OCI-M2 (cell line): Measurements from ENCODE around the gene SMC1A.
"Not testable (repeated sequence)": the region's sequence is repeated elsewhere in the genome, so short reads cannot be mapped to it uniquely, and the experiment has no call there.

ENCODE experiments used
- DNase-seq: peaks from one replicate; lab custom pipeline; 2025; ENCODE audit not compliant: unreplicated experiment; lab: John Stamatoyannopoulos, UW

The SMC1A gene

GRCh38 chrX:53422861-53423306, 430 bp upstream of the SMC1A start, which contains the start of gene RIBC1:
RIBC1 (plus strand) TSS chrX:53422873; CDS start chrX:53426277, 3,404 bp downstream.
- no peak for DNase-seq

GRCh38 chrX:53421772-53422085, 725 bp downstream of the SMC1A start:
- DNase-seq: no peak

- no peak for DNase-seq
Observed at GRCh38 chrX:53421125-53421524, 1.3 kb downstream of the SMC1A start.

- not testable (repeated sequence) for DNase-seq
Observed at GRCh38 chrX:53420351-53420750, 2.1 kb downstream of the SMC1A start.

GRCh38 chrX:53412446-53412845, 10.0 kb downstream of the SMC1A start:
- DNase-seq: no peak

GRCh38 chrX:53403535-53403934, 18.9 kb downstream of the SMC1A start:
- no peak for DNase-seq

- DNase-seq: no peak
Observed at GRCh38 chrX:53398216-53398615, 24.2 kb downstream of the SMC1A start.

GRCh38 chrX:53395605-53396298, 26.7 kb downstream of the SMC1A start:
- no peak for DNase-seq

GRCh38 chrX:53383376-53384076, 38.9 kb downstream of the SMC1A start:
- DNase-seq: no peak

GRCh38 chrX:53379747-53380146, 42.7 kb downstream of the SMC1A start:
- no peak for DNase-seq

- DNase-seq: no peak
Observed at GRCh38 chrX:53379008-53379710, 43.3 kb downstream of the SMC1A start.

- DNase-seq: no peak
Observed at GRCh38 chrX:53377464-53377863, 45.0 kb downstream of the SMC1A start.

GRCh38 chrX:53376888-53377287, 45.6 kb downstream of the SMC1A start:
- no peak for DNase-seq

- no peak for DNase-seq
Observed at GRCh38 chrX:53374923-53375322, 47.5 kb downstream of the SMC1A start.

GRCh38 chrX:53374222-53374820, 48.1 kb downstream of the SMC1A start:
- DNase-seq: peak; percentile 13

GRCh38 chrX:53373307-53373706, 49.1 kb downstream of the SMC1A start:
- DNase-seq: no peak

- DNase-seq: not testable (repeated sequence)
Observed at GRCh38 chrX:53366454-53366853, 56.0 kb downstream of the SMC1A start.

- no peak for DNase-seq
Observed at GRCh38 chrX:53362449-53362848, 60.0 kb downstream of the SMC1A start.

- no peak for DNase-seq
Observed at GRCh38 chrX:53357799-53358530, 64.5 kb downstream of the SMC1A start.

- DNase-seq: no peak
Observed at GRCh38 chrX:53356186-53356585, 66.3 kb downstream of the SMC1A start.

GRCh38 chrX:53354669-53355068, 67.8 kb downstream of the SMC1A start:
- no peak for DNase-seq
